ENCODE data around the gene PTTG2.

GRCh38 chr4:37951461-37952352 lies 8.5 kb upstream of the PTTG2 start:
- TF ChIP-seq POLR2AphosphoS5 (IDR thresholded peaks at IDR 0.05) = no peak
- TF ChIP-seq POLR2A (IDR thresholded peaks at IDR 0.05) = no peak
